HG02938 (cell line): Measurements from ENCODE around the gene SCN11A.

ENCODE experiments used
- ATAC-seq: cut with Tn5 transposase; IDR thresholded peaks from one replicate; pipeline ENCODE4 v1.9.1; 2021; ENCODE audit warnings: mild to moderate bottlenecking, moderate library complexity; ENCODE audit not compliant: unreplicated experiment

SCN11A gene

DNA sequence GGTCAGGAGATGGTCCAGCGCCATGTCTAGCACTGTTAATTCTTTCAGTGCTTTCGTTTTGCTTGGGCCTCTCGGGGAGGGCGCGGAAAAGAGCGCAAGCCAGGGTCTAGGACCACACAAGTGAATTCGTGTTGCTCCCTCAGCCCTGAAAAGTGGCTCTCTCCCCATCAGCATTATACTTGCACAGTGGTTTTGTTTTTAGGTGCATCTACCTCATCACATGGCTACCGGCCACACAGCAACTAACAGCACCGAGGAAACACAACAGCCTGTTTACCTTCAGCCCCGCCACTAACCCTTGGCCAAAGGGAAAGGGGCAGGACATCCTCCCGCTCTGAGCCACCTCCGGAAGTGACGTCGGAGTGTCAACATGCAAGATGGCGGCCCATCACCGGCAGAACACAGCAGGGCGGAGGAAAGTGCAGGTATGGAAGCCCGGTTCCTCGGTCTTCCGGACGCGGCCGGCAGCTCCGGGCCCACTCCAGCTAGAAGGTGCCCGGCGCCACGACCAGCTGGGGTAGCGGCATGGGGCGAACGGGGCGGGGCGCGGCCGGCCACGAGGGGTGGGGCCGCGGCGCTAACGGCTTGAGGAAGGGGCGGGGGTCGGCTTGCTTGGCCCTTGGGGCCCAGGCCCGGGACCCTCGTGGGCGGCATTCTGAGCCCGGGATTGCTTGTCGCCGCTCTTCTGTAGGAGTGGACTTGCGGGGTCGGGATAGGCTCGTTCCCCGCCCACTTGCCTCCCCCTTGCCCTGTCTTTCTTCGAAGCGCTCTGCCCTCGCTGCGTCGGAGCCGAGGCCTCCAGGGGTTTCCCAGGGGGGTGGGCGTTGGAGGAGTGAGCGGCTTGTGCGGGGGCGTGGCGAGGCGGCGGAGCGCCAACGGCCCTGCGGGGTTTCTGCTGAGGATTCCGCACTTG is at the start of gene SCN11A, which contains the start of gene WDR48:
Gene SCN11A, minus strand, starts transcription at position 296 of the 913 bp plus-strand sequence. CDS start 101,582 bp downstream, outside the sequence.
Gene WDR48, plus strand, starts transcription at position 368 of the 913 bp plus-strand sequence. Its CDS starts 10 bp downstream, at position 378.
- peak; percentile 98 for ATAC-seq

DNA sequence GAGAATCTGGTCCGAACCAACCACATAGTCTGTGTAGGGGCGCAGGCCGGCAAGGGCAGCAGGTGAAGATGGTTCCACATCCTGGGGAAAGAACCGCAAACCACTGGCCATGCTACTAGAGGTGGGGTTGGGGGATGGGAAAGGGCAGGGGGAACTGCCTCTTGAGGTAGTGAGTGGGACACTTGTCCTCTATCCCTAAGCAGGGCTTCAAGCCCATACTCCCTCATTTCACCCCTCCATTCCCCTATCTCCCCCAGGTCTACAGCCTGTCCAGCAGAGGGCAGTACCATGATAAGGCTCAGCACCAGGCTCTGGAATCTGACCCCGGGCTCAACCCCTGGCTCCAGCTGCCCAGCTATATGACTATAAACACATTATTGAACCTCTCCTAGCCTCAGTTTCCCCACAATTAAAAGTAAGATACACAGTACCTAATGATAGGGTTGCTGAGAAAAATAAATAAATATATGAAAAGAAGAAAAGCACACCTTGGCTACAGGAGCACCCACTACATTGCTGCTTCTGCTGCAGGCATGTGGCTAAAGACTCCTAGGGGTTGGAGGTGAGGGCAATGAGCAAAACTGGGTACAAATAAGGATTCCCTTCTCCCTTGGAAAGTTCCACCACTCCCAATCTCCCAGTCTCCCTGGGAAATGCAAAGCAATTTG is 49.4 kb upstream of the SCN11A start:
- no peak for ATAC-seq

DNA sequence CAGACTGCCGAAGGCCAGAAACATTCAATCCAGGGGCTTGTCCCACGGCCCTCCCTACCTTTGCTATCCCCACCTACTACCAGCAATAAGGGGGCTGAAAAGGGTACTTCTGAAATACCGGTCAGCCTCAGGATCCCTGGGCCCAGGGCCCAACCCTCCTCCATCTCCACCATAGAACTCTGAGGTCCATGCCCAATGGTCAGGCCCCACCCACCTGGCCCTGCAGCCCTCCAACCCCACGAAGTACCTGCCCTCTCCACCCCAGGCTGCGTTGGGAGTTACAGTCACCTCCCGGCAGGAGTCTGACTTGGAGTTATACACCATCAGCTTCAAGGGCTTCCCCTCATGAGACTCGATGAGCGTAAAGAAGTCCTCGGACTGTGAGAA is 48.7 kb upstream of the SCN11A start:
- no peak for ATAC-seq

DNA sequence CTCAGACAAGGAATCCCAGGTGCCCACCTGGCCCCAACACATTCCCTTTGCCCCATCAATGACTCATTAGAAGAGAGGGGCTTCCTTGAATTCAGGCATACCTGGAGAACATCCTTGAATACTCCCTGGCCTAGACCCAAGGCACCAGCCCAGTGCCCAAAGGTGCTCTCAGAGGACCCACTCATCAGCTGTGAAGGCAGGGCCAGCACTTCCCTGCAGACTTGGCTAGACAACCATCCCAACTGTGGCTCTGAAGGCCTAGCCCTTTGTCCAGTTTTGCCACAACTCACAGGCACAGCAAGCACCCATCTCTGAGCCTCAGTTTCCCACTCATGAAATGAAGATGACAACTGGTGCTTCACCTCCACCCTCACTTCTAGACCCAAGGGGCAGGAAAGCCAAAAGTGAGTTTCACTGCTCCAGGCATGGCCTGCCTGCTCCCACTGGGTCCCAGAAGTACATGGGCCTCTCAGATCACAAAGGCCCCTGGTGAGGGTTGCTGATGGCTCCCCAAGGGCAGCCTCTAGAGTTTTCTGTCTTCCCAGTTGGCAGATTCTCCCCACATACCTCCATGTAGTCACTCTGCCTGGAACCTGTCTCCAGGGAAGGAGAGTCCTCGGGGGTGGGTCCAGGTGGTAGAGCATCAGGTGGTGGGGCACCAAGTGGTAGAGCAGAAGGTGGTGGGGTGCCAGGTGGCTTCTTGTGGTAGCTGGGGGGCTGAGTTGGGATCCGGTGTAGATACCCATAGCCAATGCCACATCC is 48.2 kb upstream of the SCN11A start:
- ATAC-seq = no peak

DNA sequence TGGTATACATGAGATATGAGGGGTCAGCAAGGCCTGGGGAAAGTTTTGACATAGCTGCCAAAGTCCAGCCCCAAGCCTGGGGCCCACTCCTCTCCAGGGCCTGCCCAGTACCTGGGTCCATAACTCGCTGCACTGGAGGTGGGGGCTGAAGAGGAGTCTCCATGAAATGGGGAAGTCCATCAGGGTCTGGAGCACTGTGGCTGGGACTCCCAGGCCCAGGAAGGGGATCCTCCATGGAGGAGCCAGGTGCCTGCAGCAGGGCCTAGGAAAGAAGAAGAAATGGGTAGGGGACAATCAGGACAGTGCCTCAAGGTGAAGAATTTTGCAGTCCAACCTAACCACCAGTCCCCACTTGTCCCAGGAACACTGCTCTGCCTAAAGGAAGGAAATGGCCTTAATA is 47.5 kb upstream of the SCN11A start:
- no peak for ATAC-seq

DNA sequence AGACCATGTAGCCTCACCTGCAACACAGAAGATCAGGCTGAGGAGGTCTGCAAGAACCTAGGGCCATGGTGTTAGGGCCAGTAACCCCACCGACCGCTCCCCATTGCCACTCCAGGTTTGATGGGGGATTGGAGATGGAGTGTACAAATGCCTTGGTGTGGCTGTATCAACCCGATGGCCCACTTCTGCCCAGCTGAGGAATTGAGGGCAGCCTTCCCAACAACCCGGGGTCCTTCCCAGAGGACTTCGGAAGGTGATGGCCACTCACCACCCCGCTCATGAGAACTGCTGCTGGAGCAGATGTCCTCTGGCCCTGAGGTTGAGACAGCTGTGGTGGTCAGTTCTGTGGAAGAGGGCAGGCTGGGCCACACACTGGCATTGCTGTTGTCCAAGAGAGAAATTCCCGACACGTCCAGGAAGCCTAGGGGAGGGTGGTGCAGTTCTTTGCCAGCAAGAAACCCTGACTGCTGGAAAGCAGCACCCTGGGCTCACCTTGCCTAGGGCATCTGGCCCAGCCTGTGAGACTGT is 46.8 kb upstream of the SCN11A start:
- ATAC-seq = no peak

DNA sequence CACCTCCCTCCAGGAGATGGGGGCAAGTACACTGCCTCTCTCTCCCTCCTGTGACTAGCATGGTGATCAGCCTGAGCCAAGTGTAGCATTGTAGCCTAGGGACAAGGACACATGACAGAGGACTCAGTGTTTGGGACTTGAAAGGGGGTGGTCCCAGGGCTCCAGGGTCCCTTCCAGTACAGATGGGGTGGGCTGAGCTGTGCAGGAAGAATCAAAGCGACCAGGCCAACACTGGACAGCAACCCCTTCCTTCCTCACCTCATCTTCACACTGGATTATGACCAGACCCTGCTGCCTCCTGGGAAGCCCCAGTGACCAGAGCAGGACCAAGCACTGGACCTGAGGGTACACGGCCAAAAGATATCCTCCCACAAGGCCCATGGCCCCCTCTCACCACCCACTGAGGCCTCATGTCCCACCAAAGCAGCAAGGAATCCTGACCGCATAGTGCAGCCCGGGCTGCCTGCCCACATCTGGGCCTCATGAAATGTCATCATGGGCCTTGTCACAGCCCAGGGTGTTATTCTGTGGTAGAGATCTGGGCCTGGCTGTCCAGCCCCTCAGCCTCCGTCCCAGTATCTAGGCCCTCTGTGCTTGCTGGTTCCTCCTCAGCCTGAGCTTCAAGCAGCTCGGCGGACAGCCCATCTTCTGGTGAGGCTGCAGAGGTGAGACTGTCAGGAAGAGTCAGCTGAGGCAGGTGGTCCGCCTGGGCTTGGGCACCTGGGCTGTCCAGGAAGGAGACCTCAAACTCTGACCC is 46.1 kb upstream of the SCN11A start:
- no peak for ATAC-seq

DNA sequence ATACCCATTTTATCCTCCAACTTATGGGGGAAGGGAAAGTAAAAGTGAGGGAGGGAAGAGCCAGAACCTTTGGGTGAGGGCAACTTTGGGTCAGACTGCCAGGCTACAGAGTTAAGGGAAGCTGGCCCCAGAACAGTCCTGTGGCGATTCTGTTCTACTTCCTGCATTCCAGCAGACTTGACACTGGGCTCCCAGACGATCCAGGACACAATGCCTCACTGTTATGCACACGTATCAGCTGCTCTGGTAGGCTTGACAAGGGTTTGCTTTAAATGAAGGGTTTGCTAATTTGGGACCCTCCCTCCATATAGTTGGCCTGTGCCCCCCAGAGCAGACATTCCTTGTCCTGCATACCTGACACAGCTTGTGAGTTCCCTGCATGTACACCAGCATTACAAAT is 45.0 kb upstream of the SCN11A start:
- ATAC-seq = no peak

DNA sequence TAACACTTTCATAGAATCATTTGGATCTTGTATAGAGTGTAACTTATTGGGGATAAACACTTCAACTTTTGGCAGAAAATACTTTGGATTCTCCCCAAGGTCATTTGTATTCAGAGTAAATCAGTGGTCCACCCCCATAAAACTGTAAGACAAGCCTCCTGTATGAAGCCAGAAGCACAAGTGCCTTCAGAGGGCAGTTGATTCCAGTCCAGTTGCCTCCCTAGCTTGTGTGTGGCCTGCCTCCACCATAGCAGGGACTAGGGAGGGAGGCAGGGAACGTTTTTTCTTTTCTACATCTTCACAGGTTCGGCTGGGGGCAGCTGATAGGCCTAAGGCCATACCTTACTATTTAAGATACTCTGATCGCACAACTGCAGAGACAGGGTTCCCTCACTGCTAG is 44.0 kb upstream of the SCN11A start:
- ATAC-seq = no peak

DNA sequence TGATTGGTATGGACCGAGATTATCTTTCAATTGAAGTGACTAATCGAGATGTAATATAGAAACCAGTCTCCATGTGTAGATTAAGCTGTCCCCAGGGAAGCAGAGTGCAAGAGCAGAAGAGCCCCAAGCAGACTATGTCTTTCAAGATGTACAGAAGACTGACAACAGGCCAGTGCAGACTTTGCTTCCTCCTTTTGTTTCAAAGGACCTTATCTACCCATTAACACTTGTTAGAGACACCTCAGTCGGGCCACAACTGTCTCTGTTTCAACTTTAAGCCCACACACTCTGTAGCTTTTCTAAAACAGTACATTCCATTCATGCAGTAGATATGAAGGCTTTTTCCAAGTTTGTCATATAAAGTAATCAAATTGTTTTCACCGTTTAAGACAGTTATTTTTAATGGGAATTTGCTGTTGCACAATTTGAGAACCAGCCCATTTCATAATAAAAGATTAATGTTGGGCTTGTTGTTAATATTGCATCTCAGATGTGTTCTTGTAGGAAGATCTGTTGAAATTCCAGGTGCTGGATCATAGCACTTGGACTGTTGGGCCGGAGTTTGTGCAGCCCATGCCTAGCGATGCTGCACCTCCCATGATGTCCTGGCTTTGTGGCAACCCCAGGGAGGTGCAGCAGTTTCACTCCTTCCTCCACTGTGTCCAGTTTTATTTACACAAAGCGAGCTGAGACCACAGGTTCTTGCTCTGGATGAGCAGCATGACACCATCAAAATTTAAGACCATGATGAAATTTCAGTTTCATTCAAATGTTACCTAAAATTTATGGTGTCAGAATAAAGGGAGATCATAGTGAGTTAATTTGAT is 43.3 kb upstream of the SCN11A start:
- ATAC-seq = no peak

DNA sequence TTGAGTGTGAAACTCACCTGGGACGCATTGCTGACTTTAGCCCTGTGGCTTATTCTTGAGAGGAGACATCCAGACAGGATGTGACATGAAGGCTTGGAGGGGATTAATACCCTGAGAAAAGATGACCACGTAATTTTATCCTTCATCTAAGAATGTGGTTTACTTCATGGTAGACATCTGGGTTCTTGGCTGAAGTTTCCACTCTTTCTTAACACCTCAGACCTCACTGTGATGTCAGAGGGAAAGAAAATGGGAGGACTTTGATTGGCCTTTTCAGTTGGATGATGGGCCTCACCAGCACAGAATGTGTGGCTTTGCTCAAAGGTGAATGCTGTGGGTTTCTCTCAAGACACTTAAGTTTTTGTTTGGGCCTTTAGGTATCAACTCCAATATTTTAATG is 39.2 kb upstream of the SCN11A start:
- ATAC-seq = no peak

DNA sequence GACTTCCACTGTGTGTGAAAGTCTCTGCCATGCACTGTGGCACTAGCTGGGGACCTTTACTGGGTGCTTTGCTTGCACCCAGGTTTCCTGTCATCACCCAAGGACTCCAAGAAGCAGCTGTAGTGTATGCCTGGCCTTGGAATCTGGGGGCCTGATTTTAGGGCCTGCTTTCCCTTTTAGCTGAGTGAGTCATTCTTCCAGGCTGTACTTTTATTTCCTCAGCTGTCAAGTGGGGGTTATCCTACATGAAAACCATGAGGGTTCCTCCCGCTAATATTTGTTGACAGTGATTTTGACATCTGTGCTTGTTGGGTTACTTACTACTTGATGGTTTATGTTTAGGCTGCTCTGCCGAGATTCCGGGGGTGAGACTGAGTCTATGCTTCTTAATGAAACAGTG is 37.1 kb upstream of the SCN11A start:
- no peak for ATAC-seq

DNA sequence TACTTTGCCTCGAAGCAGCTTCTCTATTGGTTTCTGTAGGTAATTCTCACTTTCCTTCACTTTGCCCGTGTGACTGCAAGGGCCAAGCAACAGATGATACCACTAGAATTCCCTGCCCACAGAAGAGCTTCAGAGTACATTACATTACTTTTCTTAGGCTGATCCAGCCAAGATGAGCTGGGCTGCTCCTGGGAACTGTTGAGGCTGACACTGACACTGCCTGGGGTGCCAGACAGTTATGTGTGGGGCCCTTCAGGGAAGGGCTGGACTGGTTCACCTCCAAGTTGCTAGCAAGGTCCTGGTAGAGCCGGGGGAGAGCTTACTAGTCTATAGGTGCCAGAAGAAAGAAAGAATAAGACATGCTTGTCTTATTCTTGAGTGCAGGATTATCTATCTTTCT is 36.7 kb upstream of the SCN11A start:
- ATAC-seq = no peak

DNA sequence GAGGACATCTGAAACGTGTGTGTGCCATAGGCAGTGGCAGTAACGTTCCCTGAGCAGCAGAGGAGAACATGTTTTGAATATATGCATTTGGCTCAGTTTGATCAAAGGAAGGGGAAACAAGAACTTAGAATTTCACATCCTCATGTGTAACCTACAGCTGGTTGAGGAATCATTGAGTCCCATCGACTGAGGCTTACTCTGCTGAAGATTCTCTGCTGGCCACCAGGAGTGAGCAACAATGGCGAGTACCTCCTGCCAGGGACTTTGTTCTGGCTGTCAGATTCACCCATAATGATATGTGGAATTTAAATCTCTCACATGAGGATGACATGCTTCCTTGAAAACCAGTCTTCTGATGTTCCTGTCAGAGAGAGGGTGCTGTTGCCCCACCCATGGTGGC is 34.4 kb upstream of the SCN11A start:
- ATAC-seq = peak; percentile 76

DNA sequence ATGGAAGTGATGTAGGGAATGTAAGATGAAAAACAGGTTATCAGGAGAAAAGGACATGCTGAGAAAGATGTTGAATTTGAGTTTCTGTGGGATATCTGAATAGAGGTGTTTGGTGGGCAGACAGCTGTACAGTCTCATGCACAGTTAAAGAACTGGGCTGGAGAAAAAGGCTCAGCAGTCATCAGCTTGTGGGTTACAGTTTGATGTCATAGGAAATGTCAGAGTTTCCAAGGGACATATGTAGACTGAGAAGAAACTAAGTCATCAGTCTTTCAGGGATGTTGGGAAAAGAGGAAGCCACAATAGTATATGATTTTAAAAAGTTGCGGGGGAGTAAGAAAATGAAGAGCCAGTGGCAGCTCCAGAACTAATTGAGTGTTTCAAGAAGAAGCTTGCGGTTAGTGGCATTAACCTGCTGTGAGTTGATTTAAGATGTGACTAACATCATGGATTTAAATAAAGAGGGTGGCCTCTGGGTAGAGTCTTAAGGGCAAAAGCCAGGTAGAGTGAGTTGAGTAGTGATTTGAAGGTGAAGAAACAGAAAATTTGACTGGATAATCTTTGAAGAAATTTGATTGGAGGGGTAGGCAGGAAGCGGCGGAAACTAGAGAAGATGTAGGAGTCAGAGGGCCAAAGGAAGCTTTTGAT is 31.0 kb upstream of the SCN11A start:
- ATAC-seq = no peak

DNA sequence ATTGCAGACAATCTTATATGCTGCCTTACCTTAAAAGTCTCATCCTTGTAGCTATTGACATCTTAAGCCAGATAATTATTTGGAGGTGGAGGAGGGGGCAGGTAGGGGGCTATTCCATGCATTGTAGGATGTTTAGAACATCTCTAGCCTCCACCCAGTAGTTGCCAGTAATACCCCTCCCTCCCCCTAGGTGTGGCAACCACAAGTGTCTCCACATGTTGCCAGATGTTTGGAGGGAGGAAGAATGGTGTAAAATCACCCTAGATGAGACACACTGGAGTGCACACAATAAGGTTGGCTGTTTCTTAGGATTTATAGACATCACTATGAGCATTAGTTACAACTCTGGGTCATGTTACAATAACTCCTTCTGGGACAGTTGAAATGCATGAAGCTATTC is 28.3 kb upstream of the SCN11A start:
- no peak for ATAC-seq

DNA sequence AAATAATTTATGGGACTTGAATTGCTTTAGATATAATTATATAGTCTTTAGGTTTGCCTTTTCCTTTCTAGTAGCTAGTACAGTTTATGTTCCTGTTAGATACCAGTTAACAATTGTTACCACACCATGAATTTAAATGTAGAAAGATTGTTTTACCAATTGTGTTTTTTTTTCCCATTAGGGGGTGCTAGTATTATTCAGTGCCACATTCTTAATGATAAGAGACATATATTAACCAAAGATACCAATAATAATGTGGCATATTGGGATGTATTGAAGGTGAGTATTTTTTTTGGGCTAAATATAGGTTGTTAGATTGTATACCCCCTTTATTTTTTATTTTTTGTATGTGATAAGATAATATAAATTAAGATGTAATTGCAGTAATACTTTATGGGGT is 27.8 kb upstream of the SCN11A start:
- ATAC-seq = no peak

DNA sequence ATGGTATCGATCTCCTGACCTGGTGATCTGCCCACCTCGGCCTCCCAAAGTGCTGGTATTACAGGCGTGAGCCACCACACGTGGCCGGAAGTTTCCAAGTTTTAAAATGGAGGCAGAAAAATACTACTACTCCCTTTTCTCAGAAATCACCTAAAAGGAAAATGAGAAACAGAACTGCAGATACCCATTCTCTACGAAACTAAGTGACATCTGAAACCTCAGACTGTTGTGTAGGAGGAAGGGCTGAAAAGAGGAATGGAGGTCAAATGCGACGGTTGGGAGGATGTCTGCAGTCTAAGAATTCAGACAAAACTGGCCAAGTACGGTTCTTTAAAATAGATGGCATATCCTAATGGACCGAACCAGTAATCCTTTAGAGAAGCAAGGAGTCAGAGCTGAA is 24.2 kb upstream of the SCN11A start:
- ATAC-seq = no peak

DNA sequence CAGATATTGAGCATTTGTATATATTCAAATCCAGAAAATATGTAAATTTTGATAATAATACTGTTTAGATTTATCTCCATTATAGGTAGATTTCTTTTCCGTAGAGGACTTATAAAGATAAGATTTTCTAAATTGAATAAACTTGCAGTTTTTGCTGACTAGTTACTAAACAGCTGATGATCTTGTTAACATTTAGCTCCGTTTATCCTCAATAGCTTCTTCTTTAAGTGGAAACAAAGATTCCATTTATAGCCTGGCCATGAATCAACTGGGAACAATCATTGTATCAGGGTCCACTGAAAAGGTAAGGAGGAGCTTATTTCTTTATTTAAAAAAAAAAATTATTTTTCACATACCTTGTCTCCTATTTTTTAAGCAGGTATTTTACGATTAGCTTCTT is 16.8 kb upstream of the SCN11A start:
- ATAC-seq = no peak
